K562 (cell line): ENCODE results near the gene SRL. TPM values are rescaled to one million over a fixed set of nuclear protein-coding genes. Genes with fewer than 3 reads are reported as not detected.

Experiments used
- ATAC-seq: fragments of 200-7000 bp; cut with Tn5 transposase; 3 replicates; pipeline ENCODE4 v1.9.1; 2020; ENCODE audit warnings: moderate library complexity
- BruUV-seq: library from RNA; stranded (reverse); fragments of 400-500 nt; replicated peaks from 2 replicates; lab custom pipeline; 2021; lab: Mats Ljungman, UMichigan
- CTCF ChIA-PET: fragments of 300-600 bp; formaldehyde crosslinking; extraction: SDS; loops from one replicate; lab custom pipeline; 2021; ENCODE audit warnings: low intra/inter-chr PET ratio; lab: Yijun Ruan, JAX
- POLR2A ChIA-PET: fragments of 300-600, 350-650 bp; sonication (Branson Sonifier 250); formaldehyde crosslinking; extraction: SDS; loops from one replicate; lab custom pipeline; 2021; ENCODE audit warnings: antibody characterized with exemption, inconsistent platforms; lab: Yijun Ruan, JAX
- DNase-seq, 4 experiments: peaks; one replicate each; pipeline versions ENCODE4 v3.0.0 to v3.0.0-alpha.2; 2011 to 2018; ENCODE audit warnings: low spot score in 3 of 4, mixed read lengths in 3 of 4; ENCODE audit errors: extremely low read depth in 1 of 4
- FAIRE-seq: peaks from 2 replicates; lab custom pipeline; 2011; peaks lifted over from hg19 to GRCh38; lab: Jason Lieb, UNC
- H2AFZ ChIP-seq: 2 replicates; pipeline ENCODE4 v1.6.0; 2011; ENCODE audit warnings: low read depth, low read length, control low read depth, inconsistent platforms
- H3K27ac ChIP-seq: fragments of 200-600 bp; 3 replicates; pipeline ENCODE4 v1.8.0; 2011; ENCODE audit warnings: low read depth, mild to moderate bottlenecking, control low read depth, inconsistent platforms, low read length, moderate library complexity, mixed read lengths; ENCODE audit errors: extremely low read depth
- H3K27me3 ChIP-seq, 2 experiments: fragments of 300-600 bp in 1 of 2; 2 replicates in 1 of 2; 3 replicates in 1 of 2; pipeline versions ENCODE4 v1.6.0 to v1.8.0; 2011; ENCODE audit warnings: inconsistent platforms in 2 of 2, low read length in 2 of 2, mild to moderate bottlenecking in 1 of 2, mixed read lengths in 1 of 2, moderate library complexity in 1 of 2; ENCODE audit not compliant: control insufficient read depth in 2 of 2, insufficient read depth in 2 of 2
- H3K36me3 ChIP-seq: fragments of 300-600 bp; 3 replicates; pipeline ENCODE4 v1.8.0; 2011; ENCODE audit warnings: mild to moderate bottlenecking, low read length, inconsistent platforms; ENCODE audit not compliant: control insufficient read depth, insufficient read depth
- H3K4me1 ChIP-seq, 2 experiments: fragments of 200-600 bp in 1 of 2; replicated peaks in 1 of 2; 2 replicates in 1 of 2; 3 replicates in 1 of 2; pipeline versions ENCODE4 v1.5.1 to v1.8.0; 2011; ENCODE audit warnings: inconsistent platforms in 2 of 2, low read length in 2 of 2, mild to moderate bottlenecking in 1 of 2, mixed read lengths in 1 of 2, moderate library complexity in 1 of 2; ENCODE audit not compliant: control insufficient read depth in 2 of 2, insufficient read depth in 2 of 2
- H3K4me2 ChIP-seq: 2 replicates; pipeline ENCODE4 v1.6.1; 2011; ENCODE audit warnings: low read length, control low read depth, inconsistent platforms, mixed read lengths; ENCODE audit not compliant: insufficient read depth
- H3K4me3 ChIP-seq: fragments of 200-600 bp; sonication (generic), shearing (Covaris generic); 2 replicates; pipeline ENCODE4 v1.5.1; 2016; ENCODE audit warnings: control low read depth, inconsistent platforms
- H3K79me2 ChIP-seq: fragments of 200-600 bp; 3 replicates; pipeline ENCODE4 v1.8.0; 2011; ENCODE audit warnings: low read length, inconsistent platforms; ENCODE audit not compliant: control insufficient read depth, insufficient read depth
- H3K9ac ChIP-seq, 2 experiments: 2 replicates each; pipeline versions ENCODE4 v1.6.0 to v1.6.1; 2011; ENCODE audit warnings: low read depth in 2 of 2, low read length in 2 of 2, control low read depth in 1 of 2, inconsistent platforms in 1 of 2, mild to moderate bottlenecking in 1 of 2, mixed read lengths in 1 of 2; ENCODE audit not compliant: insufficient read depth in 1 of 2
- H3K9me1 ChIP-seq: one replicate; pipeline ENCODE4 v1.6.0; 2011; ENCODE audit warnings: inconsistent platforms, mild to moderate bottlenecking, low read length, moderate library complexity; ENCODE audit not compliant: control insufficient read depth, insufficient read depth
- H3K9me3 ChIP-seq: replicated peaks from 2 replicates; pipeline ENCODE4 v1.5.1; 2011; ENCODE audit warnings: low read depth, low read length, inconsistent platforms; ENCODE audit not compliant: control insufficient read depth, insufficient read depth
- H4K20me1 ChIP-seq: replicated peaks from 2 replicates; pipeline ENCODE4 v1.6.1; 2011; ENCODE audit warnings: low read length, inconsistent platforms, mixed read lengths; ENCODE audit not compliant: control insufficient read depth, insufficient read depth
- ESRRA ChIP-seq: fragments of 450-650 bp; IDR thresholded peaks from 2 replicates; pipeline ENCODE4 v1.6.1; 2014; ENCODE audit warnings: low read depth, mild to moderate bottlenecking, moderate library complexity, borderline replicate concordance
- WGBS: fragments of 100-300 bp; shearing (Covaris generic); methylation state at CpG from one replicate; pipeline ENCODE4 v1.1.6; 2016; ENCODE audit warnings: low coverage, mixed read lengths; ENCODE audit not compliant: insufficient coverage; ENCODE audit errors: missing lambda C conversion rate; 5-methylcytosine and 5-hydroxymethylcytosine counted together
- in situ Hi-C: fragments of 300-500 bp; cut with MboI; formaldehyde crosslinking; loops from 4 replicates; pipeline ENCODE4 v1.15.0; 2018; ENCODE audit warnings: inconsistent platforms, mixed read lengths
- intact Hi-C: fragments of 100-400 bp; cut with micrococcal nuclease; formaldehyde crosslinking; loops from 2 replicates; pipeline ENCODE4 v1.14.2; 2022
- polyA plus RNA-seq, 8 experiments: library from polyadenylated mRNA; depleted of rRNA in 4 of 8; stranded (reverse) in 5 of 8; unstranded in 3 of 8; fragments of >200 nt; fragmentation: Nextera tagmentation in 2 of 8; fragmentation: Illumina TruSeq in 1 of 8; extraction: Ambion mirVana in 2 of 8; extraction: Trizol in 1 of 8; gene quantifications; 2 replicates each; pipeline versions ENCODE4 v1.2.1 to v1.2.3, GENCODE V29; 2011 to 2014; ENCODE audit warnings: inconsistent platforms in 1 of 8, missing spikeins in 1 of 8
- total RNA-seq, 7 experiments: library from RNA; depleted of rRNA in 6 of 7; stranded (reverse); fragments of >200 nt in 6 of 7; fragmentation: Illumina TruSeq in 2 of 7; extraction: Trizol in 2 of 7; gene quantifications; 2 replicates each; pipeline versions ENCODE4 v1.2.1 to v1.2.3, GENCODE V29; 2011 to 2021; ENCODE audit warnings: low replicate concordance in 1 of 7
- TF ChIP-seq, protein P1 (sequence below): fragments of 250-450 bp; sonication (Bioruptor Pico); IDR thresholded peaks from 2 replicates; pipeline ENCODE4 v1.5.0; 2021; ENCODE audit warnings: mild to moderate bottlenecking, moderate library complexity

Gene SRL
- total and polyA plus RNA-seq, 9 of the 15 experiments (the other 6 are each of a cell fraction or from before 2014, with no cell fraction given): 0.01 TPM; not detected in 8

DNA sequence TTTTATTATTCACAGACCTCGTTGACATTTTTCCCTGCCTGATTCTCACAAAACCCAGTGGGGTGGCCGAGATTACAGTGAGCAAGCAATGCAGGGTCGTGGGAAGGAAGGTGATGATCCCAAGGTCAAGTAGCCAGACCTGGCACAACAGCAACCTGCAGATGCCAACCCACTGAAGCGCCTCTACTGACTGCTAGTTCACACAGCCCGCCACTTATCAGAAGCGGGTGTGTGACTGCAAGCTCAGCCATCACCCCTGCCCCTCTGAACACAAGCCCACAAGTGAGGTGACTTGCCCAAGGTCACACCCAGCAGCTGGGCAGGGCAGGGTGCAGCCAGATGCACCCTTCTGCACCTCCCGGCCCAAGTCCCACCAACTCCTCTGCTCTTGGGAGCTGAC is 23.8 kb upstream of the SRL start:
- ATAC-seq (no peak), DNase-seq (no peak), FAIRE-seq (no peak)
- intact Hi-C loops (no loop called here), in situ Hi-C loops (no loop called here)
- Histone ChIP-seq H3K9me1 (peaks cover 6% of the 10 kb centered on the region), H2AFZ (no peak overlapping the region), H3K79me2 (peaks cover 80% of the 10 kb centered on the region), H3K9ac (peak overlapping the region in 1 of 2 experiments; percentile 80; a peak in 2 of 4 replicates), H3K27me3 (no peaks in the 10 kb centered on the region), H3K4me3 (no peak overlapping the region), H3K36me3 (peaks cover 52% of the 10 kb centered on the region; the same call in 2 of the 3 replicates), H3K4me1 (peaks cover 15 to 45% of the 10 kb centered on the region in 2 experiments; a peak in 4 of 5 replicates), H4K20me1 (peaks cover 6% of the 10 kb centered on the region; the same call in 1 of the 2 replicates), H3K9me3 (no peaks in the 10 kb centered on the region), H3K4me2 (no peak overlapping the region), H3K27ac (no peak overlapping the region)
- BruUV-seq: no TSS peak
- WGBS: 74% methylated on average over 7 of the region's 7 CpGs
- POLR2A ChIA-PET: interaction anchor here (0.7 to 1.8 kb wide), 4 partner anchors 11 to 582 kb away, joined by 3 to 5 read pairs (median 4); partner anchors contain the start of genes GLYR1 and UBN1
- CTCF ChIA-PET: no interaction called here
- 0 out of 2 replicates have a peak, but pooled peaks have one; percentile 13 for TF ChIP-seq ESRRA
- TF ChIP-seq, protein P1, sequence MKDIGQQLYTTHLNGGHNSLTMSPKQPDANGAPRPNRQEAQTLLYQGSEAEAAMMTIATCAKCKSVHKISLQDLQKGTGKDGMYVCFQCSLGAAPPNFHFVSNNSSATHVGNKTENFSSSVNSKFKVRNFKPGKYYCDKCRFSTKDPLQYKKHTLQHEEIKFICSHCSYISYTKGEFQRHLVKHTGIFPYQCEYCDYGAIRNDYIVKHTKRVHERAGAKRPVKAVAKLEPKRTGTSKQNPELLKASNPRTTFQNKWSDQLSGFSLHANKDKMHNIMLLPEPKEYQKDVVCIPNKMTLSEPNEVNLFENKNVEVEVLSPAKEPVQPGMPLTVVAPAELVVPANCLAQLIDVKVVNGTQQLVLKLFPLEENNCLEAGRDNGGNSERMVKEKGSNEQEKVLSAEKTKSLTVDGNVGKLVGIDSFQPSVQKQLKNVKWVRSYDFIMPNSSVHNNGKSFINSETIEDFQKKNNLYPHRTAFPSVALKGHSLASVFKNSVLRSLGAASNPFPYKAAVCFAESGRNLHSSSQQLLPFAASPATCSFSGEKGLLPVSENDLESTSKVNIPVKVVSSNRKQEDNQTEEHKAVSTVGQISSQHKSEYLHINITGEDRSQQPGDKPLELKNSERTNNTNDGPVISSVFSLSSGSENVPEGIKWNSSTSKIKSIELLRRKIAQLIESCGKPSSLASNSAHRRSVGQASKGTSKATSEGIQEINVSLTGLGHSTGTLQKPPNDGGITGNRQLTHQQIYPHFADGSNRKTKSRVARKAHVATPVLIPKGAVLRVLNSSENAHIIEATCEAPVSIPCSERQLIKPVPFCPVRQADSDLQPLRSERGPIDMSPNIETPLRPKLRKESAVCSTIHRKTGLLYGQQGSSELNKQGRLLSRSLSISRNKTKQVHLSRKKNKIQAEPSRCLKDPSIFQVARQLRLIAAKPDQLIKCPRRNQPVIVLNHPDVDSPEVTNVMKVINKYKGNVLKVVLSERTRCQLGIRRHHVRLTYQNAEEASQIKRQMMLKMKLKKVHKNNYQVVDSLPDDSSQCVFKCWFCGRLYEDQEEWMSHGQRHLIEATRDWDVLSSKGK: no peak
